Cardiac muscle cell (in vitro differentiated cells and primary cell): Measurements from ENCODE around the gene CTNND2. TPM values are rescaled to one million over a fixed set of nuclear protein-coding genes. Genes with fewer than 3 reads are reported as not detected.
A peak's percentile ranks its signal among the peaks of the same experiment; 100 is the strongest.

ENCODE experiments used
- DNase-seq, 2 donors: peaks; one replicate each; pipeline versions ENCODE4 v3.0.0 to v3.0.0-alpha.2; 2010 to 2017; ENCODE audit warnings: low read depth in 1 of 2, low spot score in 1 of 2
- H3K27ac ChIP-seq: fragments of 200-600 bp; sonication (generic); 2 replicates; pipeline ENCODE4 v1.5.1; 2016
- H3K27me3 ChIP-seq: fragments of 200-600 bp; sonication (generic); 2 replicates; pipeline ENCODE4 v1.6.0; 2016; ENCODE audit warnings: control low read depth
- H3K36me3 ChIP-seq: fragments of 200-600 bp; sonication (generic); 2 replicates; pipeline ENCODE4 v1.5.1; 2016; ENCODE audit warnings: control low read depth
- H3K4me1 ChIP-seq: fragments of 200-600 bp; sonication (generic); 2 replicates; pipeline ENCODE4 v1.8.1; 2017; ENCODE audit warnings: low read depth, mild to moderate bottlenecking, mixed run types
- H3K4me3 ChIP-seq: fragments of 200-600 bp; sonication (generic); 2 replicates; pipeline ENCODE4 v1.5.1; 2016; ENCODE audit warnings: mild to moderate bottlenecking
- H3K9me3 ChIP-seq: fragments of 200-600 bp; sonication (generic); 2 replicates; pipeline ENCODE4 v1.5.1; 2017; ENCODE audit warnings: low read depth, mild to moderate bottlenecking, control low read depth
- CTCF ChIP-seq: IDR thresholded peaks from 2 replicates; pipeline ENCODE4 v1.5.1; 2012; ENCODE audit warnings: low read depth, mild to moderate bottlenecking, low read length
- polyA plus RNA-seq: library from polyadenylated mRNA; unstranded; fragments of >200 nt; fragmentation: Nextera tagmentation; extraction: Ambion mirVana; gene quantifications from 2 replicates; pipeline ENCODE4 v1.2.1, GENCODE V29; 2016
- total RNA-seq: library from RNA; depleted of rRNA; stranded (reverse); fragments of >200 nt; gene quantifications from 2 replicates; pipeline ENCODE4 v1.2.3, GENCODE V29; 2016

The CTNND2 gene
- total and polyA plus RNA-seq, 2 experiments from 2014 or later, result 11.0 to 12.7 TPM

- DNase-seq, result no peak
Measured at GRCh38 chr5:11905206-11905605, 960 bp upstream of the CTNND2 start.

GRCh38 chr5:11903614-11904264, 507 bp downstream of the CTNND2 start:
- peak; percentile 3 to 83 for DNase-seq
- H3K4me3 ChIP-seq, result peak overlapping the region; percentile 80
- H3K27ac ChIP-seq, result no peak overlapping the region
- H3K9me3 ChIP-seq, result no peaks in the 10 kb centered on the region
- peaks cover 52% of the 10 kb centered on the region for H3K27me3 ChIP-seq
- H3K4me1 ChIP-seq, result peaks cover 4% of the 10 kb centered on the region
- no peaks in the 10 kb centered on the region for H3K36me3 ChIP-seq
- TF ChIP-seq CTCF, result no peak

More at GRCh38 chr5:11905206-11905605, 960 bp upstream of the CTNND2 start:
- peaks cover 4% of the 10 kb centered on the region for H3K4me1 ChIP-seq
- no peaks in the 10 kb centered on the region for H3K36me3 ChIP-seq
- TF ChIP-seq CTCF, result no peak
- H3K27me3 ChIP-seq, result peaks cover 51% of the 10 kb centered on the region
- H3K27ac ChIP-seq, result no peak overlapping the region
- H3K4me3 ChIP-seq, result no peak overlapping the region
- no peaks in the 10 kb centered on the region for H3K9me3 ChIP-seq

- Histone ChIP-seq H3K27ac (no peak overlapping the region), H3K4me1 (peaks cover 4% of the 10 kb centered on the region), H3K4me3 (peak overlapping the region; percentile 80), H3K27me3 (peaks cover 50% of the 10 kb centered on the region), H3K9me3 (no peaks in the 10 kb centered on the region), H3K36me3 (no peaks in the 10 kb centered on the region)
- DNase-seq, result peak in 1 of 2 donors; percentile 67
- TF ChIP-seq CTCF, result no peak
Measured at GRCh38 chr5:11903121-11903613, 1.1 kb downstream of the CTNND2 start.

- no peak overlapping the region for H3K27ac ChIP-seq
- no peaks in the 10 kb centered on the region for H3K9me3 ChIP-seq
- H3K4me3 ChIP-seq, result no peak overlapping the region
- peaks cover 46% of the 10 kb centered on the region for H3K27me3 ChIP-seq
- peaks cover 4% of the 10 kb centered on the region for H3K4me1 ChIP-seq
- DNase-seq, result no peak
- no peaks in the 10 kb centered on the region for H3K36me3 ChIP-seq
- TF ChIP-seq CTCF, result no peak
Measured at GRCh38 chr5:11902201-11902619, 2.0 kb downstream of the CTNND2 start.

GRCh38 chr5:11898787-11899186, 5.5 kb downstream of the CTNND2 start:
- TF ChIP-seq CTCF, result no peak
- Histone ChIP-seq H3K27me3 (peaks cover 18% of the 10 kb centered on the region), H3K9me3 (no peaks in the 10 kb centered on the region), H3K4me3 (no peak overlapping the region), H3K4me1 (peaks cover 4% of the 10 kb centered on the region), H3K27ac (no peak overlapping the region), H3K36me3 (no peaks in the 10 kb centered on the region)
- DNase-seq, result no peak
